Measurements from ENCODE around the gene TALDO1. TPM values are rescaled to one million over a fixed set of nuclear protein-coding genes. Genes with fewer than 3 reads are reported as not detected.

Gene TALDO1
- total and polyA plus RNA-seq, 8 donors, result 50.3 to 83.9 (median 74.6) TPM

GRCh38 chr11:704228-704674 lies 43.0 kb upstream of the TALDO1 start:
- WGBS, 2 donors, result 88 to 89% methylated on average over 18 of the region's 18 CpGs

GRCh38 chr11:704781-705645 lies 42.3 kb upstream of the TALDO1 start:
- Histone ChIP-seq H3K4me3 (peak overlapping the region; percentile 57 to 85 (median 82)), H3K9me3 (no peaks in the 10 kb centered on the region), H3K27me3 (no peaks in the 10 kb centered on the region), H3K4me1 (peaks cover 24 to 42% (median 31%) of the 10 kb centered on the region in 3 donors), H3K27ac (peak overlapping the region; percentile 59 to 93 (median 85)), H3K36me3 (peaks cover 0 to 4% (median 0%) of the 10 kb centered on the region in 3 donors)
- ATAC-seq (peak; percentile 75 to 87 (median 82)), DNase-seq (peak; percentile 86 to 97 (median 92)), FAIRE-seq (no peak)
- 16 to 18% methylated on average over 23 to 27 of the region's 27 CpGs for WGBS, 2 donors
- intact Hi-C loops (cut with DNase I), result no loop called here
- no peak for TF ChIP-seq CTCF (IDR thresholded peaks at IDR 0.05)

More at GRCh38 chr11:704228-704674, 43.0 kb upstream of the TALDO1 start:
- no peak for ATAC-seq
- intact Hi-C loops (cut with DNase I), result no loop called here
- peak overlapping the region in 1 of 4 donors; percentile 80 for H3K4me3 ChIP-seq
- FAIRE-seq, result no peak
- no peaks in the 10 kb centered on the region for H3K27me3 ChIP-seq
- DNase-seq, result peak in 3 of 6 donors; percentile 32 to 78 (median 53)
- H3K9me3 ChIP-seq, result no peaks in the 10 kb centered on the region
- peaks cover 24 to 42% (median 31%) of the 10 kb centered on the region in 3 donors for H3K4me1 ChIP-seq
- H3K36me3 ChIP-seq, result peaks cover 0 to 4% (median 0%) of the 10 kb centered on the region in 3 donors
- H3K27ac ChIP-seq, result peak overlapping the region; percentile 59 to 93 (median 85)
- no peak for TF ChIP-seq CTCF (IDR thresholded peaks at IDR 0.05)

- intact Hi-C loops (cut with DNase I), result no loop called here
Observed at GRCh38 chr11:705646-706438, 41.4 kb upstream of the TALDO1 start, which contains the start of gene EPS8L2. TSS of gene EPS8L2 (plus strand) at chr11:706231. CDS start at chr11:709408, 3,177 bp downstream.

More at GRCh38 chr11:705646-706438, 41.4 kb upstream of the TALDO1 start, which contains the start of gene EPS8L2:
- Histone ChIP-seq H3K9me3 (no peaks in the 10 kb centered on the region), H3K36me3 (peaks cover 0 to 4% (median 0%) of the 10 kb centered on the region in 3 donors), H3K4me3 (peak within 1 kb of the TSS; percentile 57 to 85 (median 82)), H3K27ac (peak within 1 kb of the TSS; percentile 79 to 93 (median 85)), H3K4me1 (peaks cover 24 to 42% (median 31%) of the 10 kb centered on the region in 3 donors), H3K27me3 (no peaks in the 10 kb centered on the region)
- no peak for FAIRE-seq
- DNase-seq, result peak; percentile 70 to 89 (median 85)
- ATAC-seq, result peak; percentile 45 to 56 (median 53)
- WGBS, 2 donors, result 2 to 3% methylated on average over 66 to 87 of the region's 90 CpGs
- no peak for TF ChIP-seq CTCF (IDR thresholded peaks at IDR 0.05)

Measured in pancreas (tissue), 10 donors.